ENCODE data around the gene UVRAG. TPM values are rescaled to one million over a fixed set of nuclear protein-coding genes. Genes with fewer than 3 reads are reported as not detected.
"Not testable (repeated sequence)": the region's sequence is repeated elsewhere in the genome, so short reads cannot be mapped to it uniquely, and the experiment has no call there.

Gene UVRAG
- polyA plus RNA-seq, 1 experiment, result 8.2 TPM

GRCh38 chr11:75873417-75874221 lies 58.6 kb downstream of the UVRAG start:
- Histone ChIP-seq H3K36me3 (ENCODE audit: control insufficient read depth, insufficient read depth, low read length) (no peaks in the 10 kb centered on the region), H3K4me3 (ENCODE audit: low read depth, low read length) (no peak overlapping the region), H3K27me3 (ENCODE audit: control insufficient read depth, insufficient read depth, low read length) (no peaks in the 10 kb centered on the region)
- DNase-seq (ENCODE audit: low read depth), result no peak
- TF ChIP-seq CTCF (IDR thresholded peaks at IDR 0.05; ENCODE audit: insufficient read depth, low read depth, low read length), result no peak
- POLR2A ChIA-PET, result interaction anchor here (0.6 kb wide), 1 partner anchor 59 kb away, joined by 3 read pairs; no protein-coding TSS in a partner anchor
- CTCF ChIA-PET, result interaction anchor here (0.6 to 2.3 kb wide), 6 partner anchors 9 to 1958 kb away, joined by 3 to 20 read pairs (median 4); no protein-coding TSS in a partner anchor

- no peak overlapping the region for H3K4me3 ChIP-seq (ENCODE audit: low read depth, low read length)
- H3K27me3 ChIP-seq (ENCODE audit: control insufficient read depth, insufficient read depth, low read length), result no peaks in the 10 kb centered on the region
- POLR2A ChIA-PET, result no interaction called here
- CTCF ChIA-PET, result interaction anchor here (0.6 to 2.3 kb wide), 4 partner anchors 72 to 444 kb away, joined by 3 to 20 read pairs (median 3); no protein-coding TSS in a partner anchor
- TF ChIP-seq CTCF (IDR thresholded peaks at IDR 0.05; ENCODE audit: insufficient read depth, low read depth, low read length), result no peak
- no peaks in the 10 kb centered on the region for H3K36me3 ChIP-seq (ENCODE audit: control insufficient read depth, insufficient read depth, low read length)
- DNase-seq (ENCODE audit: low read depth), result no peak
These were observed 59.8 kb downstream of the UVRAG start for GRCh38 chr11:75874684-75875341.

GRCh38 chr11:75877327-75877726 lies 62.3 kb downstream of the UVRAG start:
- POLR2A ChIA-PET; H3K4me3 ChIP-seq (ENCODE audit: low read depth, low read length); DNase-seq (ENCODE audit: low read depth); H3K27me3 ChIP-seq (ENCODE audit: control insufficient read depth, insufficient read depth, low read length); CTCF ChIA-PET; H3K36me3 ChIP-seq (ENCODE audit: control insufficient read depth, insufficient read depth, low read length): not testable (repeated sequence)

GRCh38 chr11:75877931-75878330 lies 62.9 kb downstream of the UVRAG start:
- H3K4me3 ChIP-seq (ENCODE audit: low read depth, low read length); POLR2A ChIA-PET; H3K36me3 ChIP-seq (ENCODE audit: control insufficient read depth, insufficient read depth, low read length); H3K27me3 ChIP-seq (ENCODE audit: control insufficient read depth, insufficient read depth, low read length); DNase-seq (ENCODE audit: low read depth): not testable (repeated sequence)
- CTCF ChIA-PET, result interaction anchor here (0.7 kb wide), 1 partner anchor 24 kb away, joined by 4 read pairs; no protein-coding TSS in a partner anchor

- Histone ChIP-seq H3K36me3 (ENCODE audit: control insufficient read depth, insufficient read depth, low read length) (no peaks in the 10 kb centered on the region), H3K4me3 (ENCODE audit: low read depth, low read length) (no peak overlapping the region), H3K27me3 (ENCODE audit: control insufficient read depth, insufficient read depth, low read length) (no peaks in the 10 kb centered on the region)
- DNase-seq (ENCODE audit: low read depth), result no peak
- no peak for TF ChIP-seq CTCF (IDR thresholded peaks at IDR 0.05; ENCODE audit: insufficient read depth, low read depth, low read length)
- CTCF ChIA-PET, result interaction anchor here (0.7 to 1.1 kb wide), 2 partner anchors 11 to 23 kb away, joined by 3 to 4 read pairs; no protein-coding TSS in a partner anchor
- POLR2A ChIA-PET, result no interaction called here
These were observed 63.9 kb downstream of the UVRAG start for GRCh38 chr11:75878933-75879332.

GRCh38 chr11:75879737-75880136 lies 64.7 kb downstream of the UVRAG start:
- ChIA-PET CTCF (interaction anchor here (1.1 kb wide), 1 partner anchor 12 kb away, joined by 3 read pairs; no protein-coding TSS in a partner anchor), POLR2A (no interaction called here)
- Histone ChIP-seq H3K36me3 (ENCODE audit: control insufficient read depth, insufficient read depth, low read length) (no peaks in the 10 kb centered on the region), H3K4me3 (ENCODE audit: low read depth, low read length) (no peak overlapping the region), H3K27me3 (ENCODE audit: control insufficient read depth, insufficient read depth, low read length) (no peaks in the 10 kb centered on the region)
- no peak for DNase-seq (ENCODE audit: low read depth)
- no peak for TF ChIP-seq CTCF (IDR thresholded peaks at IDR 0.05; ENCODE audit: insufficient read depth, low read depth, low read length)

- H3K27me3 ChIP-seq (ENCODE audit: control insufficient read depth, insufficient read depth, low read length); DNase-seq (ENCODE audit: low read depth); CTCF ChIA-PET; H3K36me3 ChIP-seq (ENCODE audit: control insufficient read depth, insufficient read depth, low read length); H3K4me3 ChIP-seq (ENCODE audit: low read depth, low read length): not testable (repeated sequence)
- POLR2A ChIA-PET, result interaction anchor here (0.6 to 0.8 kb wide), 2 partner anchors 292 to 520 kb away, joined by 17 to 23 read pairs; no protein-coding TSS in a partner anchor
These were observed 65.3 kb downstream of the UVRAG start for GRCh38 chr11:75880343-75880742.

Data from BJ (cell line).